M059J (cell line): ENCODE results near the gene IGSF1. TPM values are rescaled to one million over a fixed set of nuclear protein-coding genes. Genes with fewer than 3 reads are reported as not detected.

ENCODE experiments used
- DNase-seq: peaks from one replicate; pipeline ENCODE4 v3.0.0-alpha.2; 2012; ENCODE audit warnings: low read depth
- total RNA-seq: library from RNA; depleted of rRNA; stranded (reverse); fragments of >200 nt; shearing (Covaris generic); gene quantifications from 2 replicates; pipeline ENCODE4 v1.2.3, GENCODE V29; 2014; rRNA removed

IGSF1 gene
- total RNA-seq: 0.89 and 1.5 TPM in 2 replicates

- DNase-seq: peak; percentile 47
Observed at GRCh38 chrX:131288738-131289511, at the start of gene IGSF1. IGSF1 (minus strand) TSS chrX:131289306; CDS start chrX:131286674, 2,632 bp downstream.

- no peak for DNase-seq
Observed at GRCh38 chrX:131332331-131332730, 43.2 kb upstream of the IGSF1 start.

- no peak for DNase-seq
Observed at GRCh38 chrX:131331152-131331551, 42.0 kb upstream of the IGSF1 start.

- no peak for DNase-seq
Observed at GRCh38 chrX:131330735-131331134, 41.6 kb upstream of the IGSF1 start.

- peak; percentile 32 for DNase-seq
Observed at GRCh38 chrX:131322651-131323050, 33.5 kb upstream of the IGSF1 start.

- DNase-seq: no peak
Observed at GRCh38 chrX:131317326-131317725, 28.2 kb upstream of the IGSF1 start.

- peak; percentile 3 for DNase-seq
Observed at GRCh38 chrX:131316260-131316659, 27.2 kb upstream of the IGSF1 start.

- DNase-seq: no peak
Observed at GRCh38 chrX:131308980-131309379, 19.9 kb upstream of the IGSF1 start.

- DNase-seq: no peak
Observed at GRCh38 chrX:131306601-131307000, 17.5 kb upstream of the IGSF1 start.

GRCh38 chrX:131305926-131306325 lies 16.8 kb upstream of the IGSF1 start:
- DNase-seq: peak; percentile 6

- DNase-seq: no peak
Observed at GRCh38 chrX:131302701-131303100, 13.6 kb upstream of the IGSF1 start.

- DNase-seq: no peak
Observed at GRCh38 chrX:131301155-131301554, 12.0 kb upstream of the IGSF1 start.

GRCh38 chrX:131298846-131299245 lies 9.7 kb upstream of the IGSF1 start:
- no peak for DNase-seq

- no peak for DNase-seq
Observed at GRCh38 chrX:131298036-131298435, 8.9 kb upstream of the IGSF1 start.

- DNase-seq: no peak
Observed at GRCh38 chrX:131289527-131289926, 421 bp upstream of the IGSF1 start.

GRCh38 chrX:131288188-131288587 lies 918 bp downstream of the IGSF1 start:
- DNase-seq: no peak

- no peak for DNase-seq
Observed at GRCh38 chrX:131287560-131288179, 1.4 kb downstream of the IGSF1 start.

GRCh38 chrX:131279617-131280016 lies 9.5 kb downstream of the IGSF1 start:
- no peak for DNase-seq

- DNase-seq: no peak
Observed at GRCh38 chrX:131279197-131279596, 9.9 kb downstream of the IGSF1 start.

GRCh38 chrX:131277543-131278136 lies 11.5 kb downstream of the IGSF1 start:
- DNase-seq: no peak

- DNase-seq: no peak
Observed at GRCh38 chrX:131273011-131273410, 16.1 kb downstream of the IGSF1 start.

- no peak for DNase-seq
Observed at GRCh38 chrX:131271826-131272225, 17.3 kb downstream of the IGSF1 start.

GRCh38 chrX:131271274-131271673 lies 17.8 kb downstream of the IGSF1 start:
- DNase-seq: no peak
